GM18907 (cell line): Measurements from ENCODE around the gene MAPK14.

Experiments used
- ATAC-seq: cut with Tn5 transposase; IDR thresholded peaks from one replicate; pipeline ENCODE4 v1.9.1; 2021; ENCODE audit warnings: mild to moderate bottlenecking, moderate library complexity; ENCODE audit not compliant: unreplicated experiment

Gene MAPK14

DNA sequence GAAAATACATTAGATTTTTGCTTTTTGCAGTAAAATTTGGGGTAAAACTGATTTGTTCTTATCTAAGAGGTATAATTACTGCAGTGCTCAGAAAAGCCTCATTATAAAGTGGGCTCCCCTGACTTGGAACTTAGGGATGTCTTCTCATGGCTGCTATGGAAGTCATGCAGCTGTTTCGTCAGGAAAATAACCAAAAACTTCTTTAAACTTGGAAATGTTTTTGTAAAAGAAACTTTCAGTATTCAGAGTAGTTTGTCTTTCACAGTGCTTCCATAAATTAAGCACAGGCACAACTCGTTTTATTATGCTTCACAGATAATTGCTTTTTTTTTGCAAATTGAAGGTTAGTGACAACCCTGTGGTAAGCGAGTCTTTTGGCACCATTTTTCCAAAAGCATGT is 6.8 kb downstream of the MAPK14 start:
- ATAC-seq: no peak

GRCh38 chr6:36035225-36035624 is 7.6 kb downstream of the MAPK14 start:
- ATAC-seq: no peak

- no peak for ATAC-seq
Observed at GRCh38 chr6:36038120-36038876, 10.7 kb downstream of the MAPK14 start.

DNA sequence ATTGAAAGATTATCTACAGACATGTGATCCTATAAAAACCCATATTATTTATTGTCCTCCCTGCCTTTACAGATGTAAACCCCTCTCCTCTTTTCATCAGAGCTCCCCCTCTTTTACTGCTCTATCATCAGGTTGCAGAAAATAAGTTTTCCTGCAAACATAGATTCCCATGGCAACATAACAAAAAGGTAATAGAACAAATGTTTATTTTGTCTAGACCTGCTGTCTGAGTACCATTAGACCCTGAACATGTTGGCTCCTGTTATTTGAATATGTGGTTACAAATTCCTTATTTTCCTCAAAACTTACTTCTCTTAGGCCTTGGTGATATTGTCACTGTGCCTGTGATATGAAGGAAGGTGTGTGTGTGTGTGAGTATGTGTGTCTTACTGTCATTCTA is 11.5 kb downstream of the MAPK14 start:
- no peak for ATAC-seq

GRCh38 chr6:36040958-36041357 is 13.3 kb downstream of the MAPK14 start:
- no peak for ATAC-seq

DNA sequence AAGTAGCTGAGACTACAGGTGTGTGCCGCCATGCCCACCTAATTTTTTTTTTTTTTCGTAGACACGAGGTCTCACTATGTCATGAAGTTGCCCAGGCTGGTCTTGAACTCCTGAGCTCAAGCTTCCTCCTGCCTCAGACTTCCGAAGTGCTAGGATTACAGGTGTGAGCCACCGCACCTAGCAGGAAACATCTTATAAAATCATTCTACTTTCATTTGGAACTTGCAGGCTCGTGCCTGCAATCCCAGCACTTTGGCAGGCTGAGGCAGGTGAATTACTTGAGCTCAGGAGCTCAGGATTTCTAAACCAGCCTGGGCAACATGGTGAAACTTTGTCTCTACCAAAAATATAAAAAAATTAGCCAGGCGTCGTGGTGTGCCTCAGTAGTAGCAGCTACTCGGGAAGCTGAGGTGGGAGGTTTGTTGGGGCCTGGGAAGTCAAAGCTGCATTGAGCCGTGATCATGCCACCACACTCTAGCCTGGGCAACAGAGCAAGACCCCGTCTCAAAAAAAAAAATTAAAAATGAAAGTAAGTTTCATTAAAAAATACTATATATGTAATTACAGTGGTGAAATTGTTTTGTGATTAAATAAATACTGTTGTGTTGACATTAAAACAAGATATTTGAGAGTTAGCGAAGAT is 15.1 kb downstream of the MAPK14 start:
- no peak for ATAC-seq

DNA sequence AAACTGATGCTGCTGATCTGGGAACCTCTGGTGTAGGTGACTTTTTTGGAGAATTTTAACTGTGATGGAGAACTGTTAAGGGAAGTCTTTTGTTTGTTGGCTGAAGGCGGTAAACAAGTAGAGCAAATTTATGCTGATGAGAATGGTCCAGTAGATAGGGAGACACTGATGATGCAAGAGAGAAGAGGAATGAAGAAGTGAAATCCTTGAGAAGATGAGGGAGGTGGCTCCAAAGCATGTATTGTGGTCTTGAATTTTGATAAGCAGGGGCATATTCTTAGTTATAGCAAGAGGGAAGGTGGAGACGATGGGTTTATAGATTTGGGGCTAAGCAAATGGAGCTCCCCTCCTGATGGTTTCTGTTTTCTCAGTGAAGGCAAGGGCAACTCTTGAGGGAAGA is 22.0 kb downstream of the MAPK14 start:
- no peak for ATAC-seq

DNA sequence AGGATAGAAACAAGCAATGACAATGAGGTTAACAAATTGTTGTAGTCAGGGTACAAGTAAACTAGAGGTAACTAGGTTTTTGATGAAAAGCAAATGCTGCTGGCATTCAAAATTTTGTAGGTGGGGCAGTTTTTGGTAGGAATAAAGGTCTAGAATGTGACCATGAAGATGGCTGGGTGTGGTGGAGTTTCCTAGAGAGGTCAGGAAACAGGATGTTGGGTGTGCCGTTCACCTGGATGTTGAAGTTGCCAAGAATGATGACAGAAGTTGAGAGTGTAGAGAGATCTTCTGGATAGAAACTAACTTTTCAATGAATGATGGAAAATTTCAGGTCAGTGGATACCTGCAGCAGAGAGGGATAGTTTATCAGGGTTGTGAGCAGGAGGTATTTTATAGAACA is 22.7 kb downstream of the MAPK14 start:
- ATAC-seq: no peak

DNA sequence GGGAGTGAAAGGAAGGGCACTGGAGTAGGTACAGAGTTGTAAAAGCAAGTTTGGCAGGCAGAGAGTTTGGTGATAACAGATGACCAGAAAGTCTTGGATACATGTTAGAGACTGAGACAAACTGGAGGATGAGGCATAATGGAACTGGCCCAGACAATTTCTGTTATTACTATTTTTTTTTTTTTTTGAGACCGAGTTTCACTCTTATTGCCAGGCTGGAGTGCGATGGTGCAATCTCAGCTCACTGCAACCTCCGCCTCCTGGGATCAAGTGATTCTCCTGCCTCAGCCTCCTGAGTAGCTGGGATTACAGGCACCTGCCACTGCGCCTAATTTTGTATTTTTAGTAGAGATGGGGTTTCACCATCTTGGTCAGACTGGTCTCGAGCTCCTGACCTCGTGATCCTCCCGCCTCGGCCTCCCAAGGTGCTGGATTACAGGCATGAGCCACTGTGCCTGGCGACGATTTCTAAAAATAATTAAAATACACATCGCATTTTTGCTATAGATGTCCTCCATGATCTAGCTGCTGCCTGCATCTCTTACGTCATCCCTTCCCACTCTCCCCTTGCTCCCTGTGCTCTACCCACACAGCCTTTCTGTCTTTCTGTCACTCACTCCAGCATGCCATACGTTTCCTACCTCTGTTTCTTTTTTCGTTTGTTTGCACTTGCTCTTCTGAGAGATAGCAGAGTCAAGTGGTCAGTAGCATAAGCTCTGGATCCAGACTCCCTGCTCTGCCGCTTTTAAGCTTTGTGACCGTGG is 23.5 kb downstream of the MAPK14 start:
- no peak for ATAC-seq

GRCh38 chr6:36052097-36052496 is 24.5 kb downstream of the MAPK14 start:
- no peak for ATAC-seq

- no peak for ATAC-seq
Observed at GRCh38 chr6:36053878-36054277, 26.3 kb downstream of the MAPK14 start.

DNA sequence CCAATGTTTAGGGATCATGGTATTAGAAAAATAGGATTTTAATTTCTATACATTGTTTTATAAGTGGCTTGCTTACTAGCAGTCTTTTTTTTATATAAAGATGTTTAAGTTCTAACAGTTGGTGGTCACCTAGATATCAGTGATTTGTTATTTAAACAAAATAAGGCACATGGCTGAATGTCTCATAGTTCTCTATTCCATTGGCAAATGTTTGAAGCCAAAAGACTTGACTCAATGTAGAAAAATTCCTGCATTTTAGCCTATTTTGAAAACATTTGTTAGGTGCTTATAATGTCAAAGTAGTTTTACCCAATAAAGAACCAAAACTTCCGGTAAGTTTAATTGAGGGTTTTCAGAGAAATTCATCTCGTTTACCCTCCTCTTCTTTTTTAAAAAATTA is 26.8 kb downstream of the MAPK14 start:
- ATAC-seq: no peak

GRCh38 chr6:36054956-36055355 is 27.3 kb downstream of the MAPK14 start:
- ATAC-seq: no peak

- no peak for ATAC-seq
Observed at GRCh38 chr6:36056178-36056577, 28.6 kb downstream of the MAPK14 start.

DNA sequence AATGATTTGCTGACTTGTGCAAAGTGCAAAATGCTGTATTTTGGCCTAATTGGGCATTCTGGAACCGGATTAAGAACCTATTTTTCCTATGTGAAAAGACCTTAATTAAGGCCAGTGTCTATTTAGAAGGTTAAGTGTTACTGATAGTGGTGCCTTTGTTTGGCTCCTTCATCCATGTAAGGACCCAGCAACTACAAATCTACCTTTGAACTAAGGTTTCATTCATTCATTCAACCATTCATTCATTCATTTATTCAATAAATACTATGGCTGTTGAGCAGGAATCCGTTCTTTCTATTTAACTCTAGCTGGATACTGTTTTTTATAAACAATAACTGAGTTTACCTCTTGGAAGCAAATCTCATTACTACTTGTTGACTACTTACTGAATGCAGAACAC is 33.6 kb downstream of the MAPK14 start:
- no peak for ATAC-seq

DNA sequence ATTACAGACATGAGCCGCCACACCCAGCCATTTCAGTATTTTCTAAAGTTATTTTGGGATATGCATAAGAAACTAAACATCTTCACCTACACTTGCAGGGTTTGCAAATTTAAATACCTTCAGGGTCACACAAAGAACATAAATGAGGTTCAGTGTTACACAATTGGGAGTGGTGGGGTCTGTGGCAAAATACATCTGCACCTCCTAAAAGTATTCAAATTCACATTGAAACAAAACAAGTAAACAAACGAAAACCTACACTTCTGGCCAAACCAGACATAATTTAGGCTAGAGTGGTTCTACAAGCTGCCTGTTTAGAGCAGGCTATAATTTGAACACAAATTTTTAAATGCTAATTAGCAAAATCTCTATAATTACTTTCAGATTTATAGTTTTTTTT is 34.6 kb downstream of the MAPK14 start:
- no peak for ATAC-seq

- no peak for ATAC-seq
Observed at GRCh38 chr6:36063318-36064060, 35.9 kb downstream of the MAPK14 start.

GRCh38 chr6:36064770-36065396 is 37.3 kb downstream of the MAPK14 start:
- ATAC-seq: no peak

DNA sequence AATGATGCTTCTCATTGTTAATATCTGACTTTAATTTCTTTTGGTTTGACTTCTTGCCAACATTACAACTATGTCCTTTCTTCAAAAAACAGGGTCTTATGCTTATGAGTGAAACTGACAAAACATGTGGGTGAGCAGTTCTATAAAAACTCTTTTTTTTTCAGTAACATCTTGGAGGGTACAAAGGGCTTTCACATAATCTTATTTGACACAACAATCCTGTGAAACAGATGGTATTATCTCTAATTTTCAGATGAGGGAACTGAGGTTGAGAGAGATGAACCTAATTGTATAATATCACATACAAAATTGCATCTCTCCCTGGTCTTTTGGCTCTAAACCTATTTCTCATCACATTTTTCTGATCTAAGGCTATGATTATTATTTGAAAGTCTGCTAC is 38.3 kb downstream of the MAPK14 start:
- ATAC-seq: no peak

DNA sequence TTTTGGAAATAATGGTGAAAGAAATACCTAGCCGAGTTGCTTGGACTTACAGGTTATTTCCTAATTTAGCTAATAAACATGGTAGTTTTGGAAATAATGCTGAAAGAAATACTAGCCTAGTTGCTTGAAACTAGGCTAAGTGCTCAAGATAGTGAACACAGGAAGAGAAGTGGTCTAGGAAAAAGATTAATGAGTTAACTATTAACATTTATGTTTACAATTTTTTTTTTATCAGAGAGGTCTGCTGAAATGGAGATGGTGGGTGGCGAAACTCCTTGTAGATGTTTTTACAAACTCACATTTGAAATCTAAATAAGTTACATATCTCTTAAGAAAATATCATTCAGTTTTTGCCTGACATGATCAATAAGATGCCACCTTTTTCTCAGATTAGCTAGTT is 39.2 kb downstream of the MAPK14 start:
- ATAC-seq: no peak
